Skeletal muscle tissue (tissue), 4 donors: ENCODE measurements around the gene DDX10. TPM values are rescaled to one million over a fixed set of nuclear protein-coding genes. Genes with fewer than 3 reads are reported as not detected.
"Not testable (repeated sequence)": the region's sequence is repeated elsewhere in the genome, so short reads cannot be mapped to it uniquely, and the experiment has no call there.

Experiments used
- H3K27ac ChIP-seq: one replicate; pipeline ENCODE4 v1.7.0; 2013; ENCODE audit warnings: mild to moderate bottlenecking, low read depth, low read length, inconsistent platforms
- H3K27me3 ChIP-seq, 3 donors: one replicate each; pipeline ENCODE4 v1.7.0; 2013; ENCODE audit warnings: low read length in 3 of 3; ENCODE audit not compliant: control insufficient read depth in 3 of 3, insufficient read depth in 3 of 3
- H3K36me3 ChIP-seq, 3 donors: one replicate each; pipeline ENCODE4 v1.7.0; 2013; ENCODE audit warnings: low read length in 3 of 3; ENCODE audit not compliant: control insufficient read depth in 3 of 3, insufficient read depth in 3 of 3
- H3K4me1 ChIP-seq, 3 donors: one replicate each; pipeline ENCODE4 v1.7.0; 2013; ENCODE audit warnings: low read length in 3 of 3, mild to moderate bottlenecking in 3 of 3; ENCODE audit not compliant: control insufficient read depth in 3 of 3, insufficient read depth in 3 of 3
- H3K4me3 ChIP-seq, 3 donors: one replicate each; pipeline ENCODE4 v1.7.0; 2013; ENCODE audit warnings: low read length in 3 of 3
- H3K9ac ChIP-seq, 3 donors: one replicate each; pipeline ENCODE4 v1.7.0; 2013; ENCODE audit warnings: low read length in 3 of 3, mild to moderate bottlenecking in 3 of 3, moderate library complexity in 2 of 3, low read depth in 1 of 3
- H3K9me3 ChIP-seq, 3 donors: one replicate each; pipeline ENCODE4 v1.7.0; 2013; ENCODE audit warnings: low read length in 3 of 3; ENCODE audit not compliant: control insufficient read depth in 3 of 3
- total RNA-seq: library from RNA; depleted of rRNA; stranded (reverse); fragments of >200 nt; gene quantifications from one replicate; pipeline ENCODE4 v1.2.3, GENCODE V29; 2014
- donor health status: Osteomylitis.

The DDX10 gene
- total RNA-seq, 1 donor from 2014 or later, result 19.3 TPM

DNA sequence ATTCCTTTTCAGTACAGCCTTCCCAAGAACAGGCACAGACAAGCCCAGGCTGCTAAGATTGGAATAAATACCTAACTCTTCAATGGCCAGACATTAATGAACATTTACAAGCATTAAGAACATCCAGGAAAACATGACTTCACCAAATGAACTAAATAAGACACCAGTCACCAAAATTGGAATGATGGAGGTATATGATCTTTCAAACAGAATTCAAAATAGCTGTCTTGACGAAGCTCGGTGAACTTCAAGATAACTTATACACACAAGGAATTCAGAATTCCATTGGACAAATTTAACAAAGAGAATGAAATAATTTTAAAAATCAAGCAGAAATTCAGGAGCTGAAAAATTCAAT lies 16.4 kb upstream of the DDX10 start:
- Histone ChIP-seq H3K4me3 (peak overlapping the region in 1 of 3 donors; percentile 31), H3K9ac (no peak overlapping the region)

DNA sequence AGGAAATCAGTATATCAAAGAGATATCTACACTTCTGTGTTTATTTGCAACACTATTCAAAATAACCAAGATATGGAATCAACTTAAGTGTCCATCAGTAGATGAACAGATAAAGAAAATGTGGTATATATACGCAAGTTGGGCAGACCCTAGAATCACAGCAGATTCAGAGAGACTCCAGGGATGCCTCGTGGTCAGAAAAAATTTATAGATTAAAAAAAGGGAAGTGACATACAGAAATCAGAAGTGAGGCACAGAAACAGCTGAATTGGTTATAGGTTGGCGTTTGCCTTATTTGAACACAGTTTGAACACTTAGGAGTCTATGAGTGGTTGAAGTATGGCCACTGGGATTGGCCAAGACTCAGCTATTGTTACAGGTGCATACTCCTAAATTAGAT lies 10.8 kb upstream of the DDX10 start:
- not testable (repeated sequence) for H3K4me1 ChIP-seq, H3K4me3 ChIP-seq, H3K27ac ChIP-seq, H3K27me3 ChIP-seq, H3K9me3 ChIP-seq, H3K36me3 ChIP-seq, H3K9ac ChIP-seq

More for the DNA sequence above, 16.4 kb upstream of the DDX10 start:
- peaks cover 6 to 13% (median 11%) of the 10 kb centered on the region in 3 donors for H3K4me1 ChIP-seq
- no peaks in the 10 kb centered on the region for H3K9me3 ChIP-seq
- H3K27ac ChIP-seq, result peak overlapping the region; percentile 83
- H3K36me3 ChIP-seq, result no peaks in the 10 kb centered on the region
- H3K27me3 ChIP-seq, result no peaks in the 10 kb centered on the region

DNA sequence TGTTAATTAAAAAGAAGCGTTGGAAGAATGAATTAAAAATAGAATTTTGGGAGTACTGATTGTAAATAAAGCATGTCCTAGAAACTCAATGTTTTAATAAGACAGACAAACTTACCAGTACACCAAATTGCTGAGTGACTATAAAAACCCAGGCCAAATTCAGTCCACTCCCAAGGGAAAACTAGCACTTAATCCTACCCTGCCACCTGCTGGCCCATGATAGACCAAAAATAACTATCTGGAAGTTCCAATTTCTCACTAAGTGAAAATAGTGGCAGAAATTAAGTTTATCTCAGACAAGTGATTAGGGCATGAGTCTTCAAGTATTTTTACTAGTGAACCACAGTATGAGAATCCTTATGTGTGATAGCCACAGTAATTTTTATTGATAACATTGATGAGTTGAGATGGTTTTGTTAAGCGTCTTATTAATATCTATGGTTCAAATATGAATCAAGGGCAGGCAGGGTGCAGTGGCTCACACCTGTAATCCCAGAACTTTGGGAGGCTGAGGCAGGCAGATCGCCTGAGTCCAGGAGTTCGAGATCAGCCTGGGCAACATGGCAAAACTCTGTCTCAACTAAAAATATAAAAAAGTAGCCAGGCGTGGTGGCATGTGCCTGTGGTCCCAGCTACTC lies 9.8 kb upstream of the DDX10 start:
- Histone ChIP-seq H3K27me3 (no peaks in the 10 kb centered on the region), H3K4me3 (no peak overlapping the region), H3K4me1 (no peaks in the 10 kb centered on the region), H3K9me3 (no peaks in the 10 kb centered on the region), H3K9ac (no peak overlapping the region), H3K36me3 (no peaks in the 10 kb centered on the region), H3K27ac (no peak overlapping the region)

DNA sequence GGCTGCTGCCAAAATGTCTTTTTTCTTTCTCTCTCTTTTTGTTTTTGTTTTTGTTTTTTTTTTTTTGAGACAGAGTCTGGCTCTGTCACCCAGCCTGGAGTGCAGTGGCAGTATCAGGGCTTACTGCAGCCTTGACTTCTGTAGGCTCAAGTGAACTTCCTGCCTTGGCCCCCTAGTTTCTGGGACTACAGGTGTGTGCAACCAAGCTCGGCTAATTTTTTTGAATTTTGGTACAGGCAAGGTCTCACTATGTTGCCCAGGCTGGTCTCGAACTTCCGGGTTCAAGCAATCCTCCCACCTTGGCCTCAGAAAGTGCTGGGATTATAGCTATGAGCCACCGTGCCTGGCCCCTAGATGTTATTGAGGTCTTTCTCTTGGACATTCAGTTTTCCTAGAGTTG lies 2.2 kb upstream of the DDX10 start:
- Histone ChIP-seq H3K36me3 (peaks cover 0 to 5% (median 3%) of the 10 kb centered on the region in 3 donors), H3K9ac (no peak overlapping the region), H3K4me1 (peaks cover 7 to 19% (median 11%) of the 10 kb centered on the region in 3 donors), H3K27me3 (no peaks in the 10 kb centered on the region), H3K4me3 (no peak overlapping the region), H3K27ac (no peak overlapping the region), H3K9me3 (no peaks in the 10 kb centered on the region)

DNA sequence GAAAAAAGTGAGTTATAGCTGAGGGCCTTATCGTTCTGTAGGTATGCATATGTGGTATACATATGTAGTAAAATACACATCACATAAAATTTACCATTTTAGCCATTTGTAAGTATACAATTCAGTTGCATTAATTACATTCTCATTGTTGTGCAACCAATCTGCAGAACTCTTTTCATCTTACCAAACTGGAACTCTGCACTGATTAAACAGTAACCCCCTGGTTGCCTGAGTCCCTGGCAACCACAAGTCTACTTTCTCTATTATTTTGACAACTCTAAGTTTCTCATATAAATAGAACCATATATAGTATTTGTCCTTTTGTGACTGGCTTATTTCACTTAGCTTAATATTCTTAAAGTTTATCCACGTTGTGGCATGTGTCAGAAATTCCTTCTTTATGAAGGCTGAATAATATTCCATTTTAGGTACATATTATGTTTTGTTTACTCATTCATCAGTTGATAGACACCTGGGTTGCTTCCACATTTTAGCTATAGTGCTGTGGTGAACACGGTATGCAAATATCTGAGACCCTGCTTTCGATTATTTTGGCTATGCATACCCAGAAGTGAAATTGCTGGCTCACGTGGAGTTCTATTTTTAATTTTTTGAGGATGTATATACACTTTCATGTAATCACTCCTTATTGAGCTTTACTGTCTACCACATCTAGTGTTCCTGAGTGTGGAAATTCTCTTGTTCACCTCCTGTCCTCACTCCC lies 1.6 kb upstream of the DDX10 start:
- Histone ChIP-seq H3K27ac (no peak overlapping the region), H3K36me3 (peaks cover 0 to 5% (median 3%) of the 10 kb centered on the region in 3 donors), H3K4me3 (no peak overlapping the region), H3K9me3 (no peaks in the 10 kb centered on the region), H3K4me1 (peaks cover 7 to 19% (median 11%) of the 10 kb centered on the region in 3 donors), H3K9ac (no peak overlapping the region), H3K27me3 (no peaks in the 10 kb centered on the region)

DNA sequence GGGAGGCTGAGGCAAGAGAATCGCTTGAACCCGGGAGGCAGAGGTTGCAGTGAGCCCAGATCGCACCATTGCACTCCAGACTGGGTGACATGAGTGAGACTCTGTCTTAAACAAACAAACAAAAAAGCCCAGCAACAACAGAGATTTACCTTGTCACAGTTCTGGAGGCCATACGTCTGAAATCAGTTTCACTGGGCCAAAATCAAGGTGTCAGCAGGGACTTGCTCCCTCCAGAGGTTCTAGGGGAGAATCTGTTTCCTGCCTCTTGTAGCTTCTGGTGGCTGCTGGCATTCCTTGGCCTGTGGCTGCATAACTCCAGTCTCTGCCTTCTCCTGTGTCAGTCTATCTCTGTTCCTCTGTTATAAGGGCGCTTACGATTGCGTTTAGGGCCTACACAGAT lies 1.5 kb downstream of the DDX10 start:
- H3K9me3 ChIP-seq, result no peaks in the 10 kb centered on the region
- peaks cover 7 to 19% (median 11%) of the 10 kb centered on the region in 3 donors for H3K4me1 ChIP-seq
- no peak overlapping the region for H3K27ac ChIP-seq
- peaks cover 0 to 12% (median 3%) of the 10 kb centered on the region in 3 donors for H3K36me3 ChIP-seq
- no peak overlapping the region for H3K9ac ChIP-seq
- H3K27me3 ChIP-seq, result no peaks in the 10 kb centered on the region
- H3K4me3 ChIP-seq, result peak overlapping the region in 1 of 3 donors; percentile 28

DNA sequence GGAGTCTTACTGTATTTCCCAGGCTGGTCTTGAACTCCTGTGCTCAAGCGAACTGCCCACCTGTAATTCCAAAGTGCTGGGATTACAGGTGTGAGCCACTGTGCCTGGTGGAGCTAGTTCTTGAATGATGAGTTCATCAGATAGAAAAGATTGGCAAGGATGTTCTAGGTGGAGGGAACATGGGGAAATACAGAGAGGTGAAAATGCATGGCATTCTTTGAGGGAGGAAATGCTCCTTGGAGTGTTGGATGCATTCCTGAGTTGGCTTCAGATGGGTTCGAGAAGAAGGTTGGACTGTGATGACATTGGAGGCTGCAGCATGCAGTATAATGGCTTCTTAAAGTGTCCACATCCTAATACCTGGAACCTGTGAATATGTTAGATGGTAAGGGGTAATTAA lies 4.4 kb downstream of the DDX10 start:
- Histone ChIP-seq H3K27ac (no peak overlapping the region), H3K9ac (no peak overlapping the region), H3K4me1 (peaks cover 6 to 19% (median 11%) of the 10 kb centered on the region in 3 donors), H3K4me3 (no peak overlapping the region), H3K9me3 (no peaks in the 10 kb centered on the region), H3K36me3 (peaks cover 0 to 12% (median 3%) of the 10 kb centered on the region in 3 donors), H3K27me3 (no peaks in the 10 kb centered on the region)

DNA sequence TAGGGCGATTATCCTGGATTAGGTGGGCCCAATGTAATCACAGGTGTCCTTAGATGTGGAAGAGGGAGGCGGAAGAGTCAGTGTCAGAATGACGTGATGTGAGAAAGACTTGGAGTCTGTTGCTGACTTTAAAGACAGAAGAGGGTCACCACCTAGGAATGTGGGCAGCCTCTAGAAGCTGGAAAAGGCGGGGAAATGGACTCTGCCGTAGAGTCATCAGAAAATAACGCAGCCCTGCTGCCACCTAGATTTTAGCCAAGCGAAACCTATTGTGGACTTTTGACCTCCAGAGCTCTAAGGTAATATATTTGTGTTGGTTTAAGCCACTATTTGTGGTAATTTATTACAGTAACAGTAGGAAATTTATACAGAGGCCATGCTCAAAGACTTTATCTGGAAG lies 4.8 kb downstream of the DDX10 start:
- peaks cover 5 to 19% (median 11%) of the 10 kb centered on the region in 3 donors for H3K4me1 ChIP-seq
- H3K9ac ChIP-seq, result no peak overlapping the region
- peaks cover 0 to 12% (median 3%) of the 10 kb centered on the region in 3 donors for H3K36me3 ChIP-seq
- no peaks in the 10 kb centered on the region for H3K9me3 ChIP-seq
- H3K4me3 ChIP-seq, result no peak overlapping the region
- H3K27ac ChIP-seq, result no peak overlapping the region
- no peaks in the 10 kb centered on the region for H3K27me3 ChIP-seq

DNA sequence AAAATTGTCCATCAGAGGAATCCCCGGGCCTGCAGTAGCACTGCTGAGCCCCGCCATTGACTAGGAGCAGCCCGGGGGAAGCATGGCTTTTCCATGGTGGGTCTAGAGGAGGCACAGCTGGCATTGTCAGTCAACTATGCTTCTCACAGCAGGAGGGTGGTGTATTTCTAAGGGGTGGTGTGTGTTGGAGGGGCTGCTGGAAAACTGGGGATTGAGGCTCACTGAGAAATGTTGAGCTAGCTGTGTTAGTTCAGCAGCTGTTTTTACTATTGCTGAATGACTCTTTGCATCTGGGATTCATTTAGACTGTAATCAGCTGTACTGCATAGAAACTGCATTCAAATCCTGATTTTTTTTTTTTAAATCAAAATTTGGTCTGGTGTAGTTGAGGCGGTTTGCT lies 5.6 kb downstream of the DDX10 start:
- Histone ChIP-seq H3K27ac (no peak overlapping the region), H3K9ac (no peak overlapping the region), H3K4me3 (no peak overlapping the region), H3K9me3 (no peaks in the 10 kb centered on the region), H3K4me1 (peaks cover 5 to 15% (median 9%) of the 10 kb centered on the region in 3 donors), H3K27me3 (no peaks in the 10 kb centered on the region), H3K36me3 (peaks cover 0 to 13% (median 9%) of the 10 kb centered on the region in 3 donors)

DNA sequence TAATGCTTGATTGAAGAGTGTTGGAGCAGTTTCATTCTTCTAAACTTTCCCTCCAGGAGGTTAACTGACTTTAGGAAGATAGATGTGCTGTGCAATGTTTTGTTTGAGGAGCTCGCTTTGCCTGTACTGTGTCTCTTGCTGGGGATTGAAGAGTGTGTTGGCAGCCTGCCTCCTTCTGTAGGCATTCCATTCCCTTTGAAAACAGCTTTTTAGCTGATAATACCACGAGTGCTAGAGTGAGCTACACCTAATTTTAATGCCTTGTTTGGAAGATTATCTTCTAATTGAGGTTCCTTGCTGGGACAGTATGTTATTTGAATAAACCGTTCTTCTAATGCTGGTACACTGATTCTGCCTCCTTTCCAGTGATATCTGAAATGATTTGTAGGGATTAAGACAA lies 7.2 kb downstream of the DDX10 start:
- H3K27me3 ChIP-seq, result no peaks in the 10 kb centered on the region
- H3K4me3 ChIP-seq, result no peak overlapping the region
- H3K9ac ChIP-seq, result no peak overlapping the region
- H3K4me1 ChIP-seq, result no peaks in the 10 kb centered on the region
- no peak overlapping the region for H3K27ac ChIP-seq
- no peaks in the 10 kb centered on the region for H3K9me3 ChIP-seq
- H3K36me3 ChIP-seq, result peaks cover 6 to 22% (median 20%) of the 10 kb centered on the region in 3 donors
